ENCODE data around the gene ATPAF1.

ATPAF1 gene

DNA sequence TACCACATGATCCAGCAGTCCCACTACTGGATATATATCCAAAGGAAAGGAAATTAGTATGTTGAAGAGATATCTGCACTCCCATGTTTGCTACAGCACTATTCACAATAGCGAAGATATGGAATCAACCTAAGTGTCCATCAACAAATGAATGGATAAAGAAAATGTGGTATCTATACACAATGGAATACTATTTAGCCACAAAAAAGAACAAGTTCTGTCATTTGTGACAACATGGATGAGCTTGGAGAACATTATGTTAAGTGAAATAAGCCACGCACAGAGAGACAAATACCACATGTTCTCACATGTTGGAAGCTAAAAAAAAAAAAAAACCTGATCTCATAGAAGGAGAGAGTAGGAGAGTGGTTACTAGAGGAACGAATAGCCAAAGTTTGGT, 17.7 kb downstream of the ATPAF1 start:
- no peak for DNase-seq (ENCODE audit: low read depth)

GRCh38 chr1:46649764-46650163, 18.4 kb downstream of the ATPAF1 start:
- DNase-seq (ENCODE audit: low read depth), result no peak

DNA sequence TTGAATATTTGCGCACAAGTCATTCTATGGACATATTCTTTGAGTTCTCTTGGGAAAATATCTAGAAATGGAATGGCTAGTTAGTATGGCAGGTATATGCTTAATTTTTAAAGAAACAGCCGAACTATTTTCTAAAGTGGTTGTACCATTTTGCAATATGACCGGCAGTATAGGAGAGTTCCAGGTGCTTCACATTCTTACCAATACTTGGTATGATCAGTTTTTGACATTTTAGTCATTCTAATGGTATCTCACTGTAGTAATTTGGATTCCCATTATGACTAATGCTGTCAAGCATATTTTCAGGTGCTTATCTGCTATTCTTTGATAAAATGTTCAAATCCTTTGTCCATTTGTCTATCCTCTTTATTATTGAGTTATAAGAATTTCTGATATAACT, 20.6 kb downstream of the ATPAF1 start:
- no peak for DNase-seq (ENCODE audit: low read depth)

DNA sequence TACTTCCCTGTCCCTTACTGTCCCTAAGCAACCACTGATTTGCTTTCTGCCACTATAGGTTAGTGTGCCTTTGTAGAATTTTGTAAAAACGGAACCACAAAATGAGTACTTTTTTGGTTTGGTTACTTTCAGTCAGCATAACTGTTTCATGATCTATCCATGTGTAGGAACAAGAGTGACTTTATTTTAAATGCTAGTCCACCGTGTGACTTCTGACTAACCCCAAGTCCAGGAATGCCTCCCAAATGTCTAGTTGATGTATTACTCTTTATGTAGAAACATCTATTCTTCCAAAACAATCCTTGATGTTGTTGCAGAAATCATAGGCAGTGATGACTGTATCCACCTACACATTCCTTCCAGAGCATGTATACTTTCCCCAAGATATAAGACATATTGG, 21.3 kb downstream of the ATPAF1 start:
- no peak for DNase-seq (ENCODE audit: low read depth)

GRCh38 chr1:46646331-46646730, 21.8 kb downstream of the ATPAF1 start:
- DNase-seq (ENCODE audit: low read depth), result no peak

DNA sequence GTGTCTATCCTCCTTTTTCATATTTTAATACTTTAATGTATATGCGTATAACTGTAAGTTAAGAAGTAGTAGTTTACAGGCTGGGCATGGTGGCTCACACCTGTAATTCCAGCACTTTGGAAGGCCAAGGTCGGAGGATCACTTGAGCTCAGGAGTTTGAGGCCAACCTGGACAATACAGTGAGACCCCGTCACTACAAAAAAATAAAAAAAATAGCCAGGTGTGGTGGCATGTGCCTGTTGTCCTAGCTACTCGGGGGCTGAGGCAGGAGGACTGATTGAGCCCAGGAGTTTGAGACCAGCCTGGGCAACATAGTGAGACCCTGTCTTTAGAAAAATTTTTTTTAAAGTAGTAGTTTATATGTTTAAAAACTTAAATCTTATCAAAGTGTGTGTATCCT, 22.3 kb downstream of the ATPAF1 start:
- no peak for DNase-seq (ENCODE audit: low read depth)

DNA sequence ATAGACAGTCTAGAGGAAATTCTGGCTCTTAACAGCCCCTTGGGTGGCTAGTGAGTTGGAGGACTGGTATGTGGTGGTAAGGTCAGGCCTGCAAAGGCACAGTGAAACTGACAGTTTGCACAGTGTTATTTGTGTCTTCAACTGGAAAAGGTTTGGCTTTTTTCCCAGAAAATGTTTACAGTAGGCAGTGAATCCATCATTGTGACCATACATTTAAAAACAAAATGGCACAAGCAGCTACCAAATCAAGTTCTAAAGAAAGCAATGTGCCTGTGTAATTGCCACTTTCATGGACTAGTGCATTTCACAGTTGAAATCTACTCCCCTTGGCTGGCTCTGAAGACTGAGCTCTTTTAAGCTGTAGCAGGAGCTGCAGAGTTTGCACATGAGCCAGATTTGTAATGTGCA, 24.8 kb downstream of the ATPAF1 start:
- DNase-seq (ENCODE audit: low read depth), result no peak

DNA sequence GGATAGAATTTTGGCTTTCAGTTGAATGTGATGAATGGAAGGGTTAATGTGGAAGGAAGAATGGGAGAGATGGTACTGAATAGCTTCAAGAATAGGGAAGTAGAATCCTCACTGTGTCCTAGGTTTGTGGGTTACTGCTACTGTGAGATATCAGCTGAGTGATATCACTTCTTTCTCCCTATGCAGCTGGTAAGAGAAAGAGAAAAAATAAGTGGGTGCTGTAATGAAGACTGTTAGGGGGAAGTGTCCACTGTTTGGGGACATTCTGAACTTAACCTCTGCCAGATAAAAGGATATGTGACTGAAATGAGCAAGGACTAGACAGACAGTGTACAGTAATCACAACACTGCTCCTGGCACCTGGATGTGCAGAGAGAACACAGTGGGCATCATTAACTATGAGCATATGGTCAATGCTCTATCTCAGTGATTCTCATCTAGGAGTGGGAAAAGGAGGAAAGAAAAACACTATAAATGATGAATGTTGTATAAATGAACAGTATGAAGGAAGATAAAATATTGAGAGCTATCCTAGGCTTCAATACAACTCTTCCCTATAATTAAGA, 26.0 kb downstream of the ATPAF1 start:
- no peak for DNase-seq (ENCODE audit: low read depth)

DNA sequence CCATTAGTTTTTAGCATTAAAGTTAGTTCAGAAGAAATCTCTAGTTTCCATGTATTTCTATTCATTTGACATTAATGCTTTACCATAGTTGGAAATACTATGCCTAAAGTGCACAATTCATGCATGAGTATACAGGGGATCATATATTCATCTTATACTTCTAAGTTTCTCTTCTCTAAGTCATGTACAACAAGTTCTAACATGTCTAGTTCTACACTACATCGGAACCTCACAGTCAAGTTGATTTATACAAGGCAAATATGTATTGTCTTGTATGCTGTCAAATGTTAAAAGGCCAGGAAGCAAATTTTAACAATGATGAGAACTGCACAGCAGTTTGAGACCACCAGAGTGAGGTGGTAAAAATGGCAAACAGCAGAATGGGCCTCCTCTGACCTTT, 28.6 kb downstream of the ATPAF1 start:
- DNase-seq (ENCODE audit: low read depth), result no peak

GRCh38 chr1:46638921-46639320, 29.2 kb downstream of the ATPAF1 start:
- no peak for DNase-seq (ENCODE audit: low read depth)

DNA sequence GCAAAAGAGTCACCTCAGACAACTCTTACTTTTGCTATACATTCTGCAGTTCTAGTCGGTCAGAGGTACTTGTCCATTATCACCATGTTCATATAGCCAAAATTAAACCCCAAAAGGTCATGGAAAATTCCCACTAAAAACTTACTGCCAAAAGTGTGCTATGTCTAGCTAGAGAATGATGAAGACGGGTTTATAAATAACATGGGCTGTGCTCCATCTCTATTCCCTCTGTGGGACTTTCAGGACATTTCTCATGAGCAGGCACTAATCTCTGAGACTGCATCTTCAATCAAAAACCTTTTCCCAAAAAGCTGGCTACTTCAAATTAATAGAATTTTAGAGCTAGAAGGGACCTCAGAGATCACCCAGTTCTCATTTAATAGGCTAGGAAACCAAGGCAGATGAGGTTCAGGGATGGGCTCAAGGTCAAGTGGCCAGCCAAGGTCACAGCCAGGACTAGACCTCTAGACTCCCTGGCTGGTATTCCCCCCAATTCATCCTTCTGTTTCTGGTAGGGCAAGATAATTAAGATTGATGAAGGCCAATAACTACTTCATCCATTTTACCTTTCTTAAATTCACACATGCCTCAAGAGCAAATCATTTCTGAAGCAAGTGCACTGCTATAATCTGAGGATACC, 30.6 kb downstream of the ATPAF1 start:
- DNase-seq (ENCODE audit: low read depth), result no peak

- no peak for DNase-seq (ENCODE audit: low read depth)
These were observed 33.0 kb downstream of the ATPAF1 start for GRCh38 chr1:46635205-46635604.

DNA sequence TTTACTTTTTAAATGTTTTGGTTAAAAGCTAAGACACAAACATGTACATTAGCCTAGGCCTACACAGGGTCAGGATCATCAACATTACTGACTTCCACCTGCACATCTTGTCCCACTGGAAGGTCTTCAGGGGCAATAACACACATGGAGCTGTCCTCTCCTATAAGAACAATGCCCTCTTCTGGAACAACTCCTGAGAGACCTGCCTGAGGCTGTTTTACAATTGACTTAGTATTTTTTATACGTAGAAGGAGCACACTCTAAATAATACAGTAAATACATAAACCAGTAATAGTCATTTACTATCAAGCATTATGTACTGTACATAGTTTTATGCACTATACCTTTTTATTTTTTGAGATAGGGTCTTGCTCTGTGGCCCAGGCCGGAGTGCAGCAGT, 37.4 kb downstream of the ATPAF1 start:
- DNase-seq (ENCODE audit: low read depth), result no peak

DNA sequence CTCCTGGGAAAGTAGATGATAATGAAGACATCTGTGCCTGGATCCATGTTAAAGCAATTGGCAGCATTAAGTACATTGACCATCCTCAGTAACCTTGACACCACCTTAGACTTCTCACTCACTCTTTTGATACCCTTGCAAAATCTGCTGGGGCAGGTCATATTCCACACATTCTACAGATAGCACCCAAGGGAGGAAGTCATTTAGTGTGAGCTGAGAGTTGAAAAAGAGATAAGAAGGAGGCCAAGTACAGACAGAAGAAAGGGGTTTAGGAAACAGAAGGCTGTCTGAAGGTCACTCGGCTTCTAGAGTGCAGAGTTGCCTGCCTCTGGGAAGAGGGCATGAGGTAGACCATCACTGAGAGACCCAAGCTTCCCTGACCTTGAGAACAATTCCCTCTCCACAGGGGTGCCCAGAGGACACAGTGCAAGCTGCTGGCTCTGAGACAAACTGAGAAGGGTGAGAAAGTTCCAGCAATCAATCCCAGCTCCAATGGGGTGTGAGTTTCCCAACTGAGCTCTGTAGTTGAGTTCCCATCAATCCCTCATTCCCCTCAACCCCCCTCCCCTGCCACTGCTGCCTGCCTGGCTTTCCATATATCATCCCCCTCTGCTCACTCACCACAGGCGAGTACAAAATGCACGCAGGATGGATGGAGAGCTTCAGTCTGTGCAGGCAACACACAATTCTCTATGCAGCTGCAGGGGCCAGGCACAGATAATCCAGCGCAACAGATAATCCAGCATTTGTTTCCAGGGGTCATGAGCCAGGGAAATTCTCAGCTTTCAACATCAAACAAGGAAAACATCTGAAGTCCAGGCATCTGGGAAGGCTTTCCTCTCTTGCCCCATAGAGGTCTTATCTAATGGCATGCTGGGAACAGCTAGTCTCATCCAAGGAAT, 44.2 kb downstream of the ATPAF1 start:
- no peak for DNase-seq (ENCODE audit: low read depth)

- DNase-seq (ENCODE audit: low read depth), result no peak
These were observed 45.8 kb downstream of the ATPAF1 start for GRCh38 chr1:46622344-46622743.

DNA sequence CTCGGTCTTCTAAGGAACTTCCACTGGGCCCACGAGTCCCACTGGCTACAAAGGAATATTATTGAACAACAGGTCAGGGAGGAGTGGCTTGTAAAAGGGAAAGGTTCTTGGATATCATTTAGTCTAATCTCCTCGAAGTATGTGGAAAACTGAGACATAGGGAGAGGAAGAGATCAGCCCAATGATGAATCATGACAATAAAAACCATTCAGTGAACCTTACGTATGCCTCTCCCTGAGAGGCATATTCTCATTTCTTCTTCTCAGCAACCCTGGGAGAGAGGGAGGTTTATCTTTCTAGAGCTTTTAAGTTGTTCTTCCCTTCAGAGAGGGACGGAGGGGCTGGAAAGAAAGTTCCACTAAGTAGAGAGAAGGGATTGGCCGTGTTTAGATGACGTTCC, 46.2 kb downstream of the ATPAF1 start:
- DNase-seq (ENCODE audit: low read depth), result no peak

DNA sequence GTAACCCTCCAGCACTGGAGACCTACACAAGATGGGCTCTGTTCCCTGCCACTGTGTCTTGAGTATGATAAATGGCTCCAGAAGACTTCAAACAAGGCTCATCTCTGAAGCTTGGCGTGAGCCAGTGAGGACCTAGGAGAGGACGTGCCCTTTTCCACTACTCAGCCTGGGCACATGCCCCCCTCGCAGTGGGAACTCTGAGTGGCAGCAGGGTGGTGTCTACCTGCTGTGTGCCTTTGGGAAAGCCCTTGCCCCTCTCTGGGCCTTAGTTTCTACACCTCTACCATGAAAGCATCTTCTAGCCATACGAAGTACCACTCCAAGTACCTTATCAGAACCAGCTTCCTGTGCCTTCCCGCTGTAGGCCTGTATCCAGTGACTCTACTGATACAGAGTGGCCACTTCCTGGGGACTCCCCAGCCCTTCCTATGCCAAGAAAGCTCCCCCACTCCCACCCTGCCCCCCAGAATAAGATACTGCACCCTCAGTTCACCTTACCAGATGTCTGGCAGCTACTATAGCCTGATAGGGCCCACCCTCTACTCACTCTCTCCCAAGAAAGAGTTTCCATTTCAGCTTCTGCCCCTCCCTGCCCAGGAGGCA, 48.4 kb downstream of the ATPAF1 start:
- no peak for DNase-seq (ENCODE audit: low read depth)

GRCh38 chr1:46618754-46619415, 49.3 kb downstream of the ATPAF1 start:
- no peak for DNase-seq (ENCODE audit: low read depth)

GRCh38 chr1:46617833-46618232, 50.3 kb downstream of the ATPAF1 start:
- no peak for DNase-seq (ENCODE audit: low read depth)

DNA sequence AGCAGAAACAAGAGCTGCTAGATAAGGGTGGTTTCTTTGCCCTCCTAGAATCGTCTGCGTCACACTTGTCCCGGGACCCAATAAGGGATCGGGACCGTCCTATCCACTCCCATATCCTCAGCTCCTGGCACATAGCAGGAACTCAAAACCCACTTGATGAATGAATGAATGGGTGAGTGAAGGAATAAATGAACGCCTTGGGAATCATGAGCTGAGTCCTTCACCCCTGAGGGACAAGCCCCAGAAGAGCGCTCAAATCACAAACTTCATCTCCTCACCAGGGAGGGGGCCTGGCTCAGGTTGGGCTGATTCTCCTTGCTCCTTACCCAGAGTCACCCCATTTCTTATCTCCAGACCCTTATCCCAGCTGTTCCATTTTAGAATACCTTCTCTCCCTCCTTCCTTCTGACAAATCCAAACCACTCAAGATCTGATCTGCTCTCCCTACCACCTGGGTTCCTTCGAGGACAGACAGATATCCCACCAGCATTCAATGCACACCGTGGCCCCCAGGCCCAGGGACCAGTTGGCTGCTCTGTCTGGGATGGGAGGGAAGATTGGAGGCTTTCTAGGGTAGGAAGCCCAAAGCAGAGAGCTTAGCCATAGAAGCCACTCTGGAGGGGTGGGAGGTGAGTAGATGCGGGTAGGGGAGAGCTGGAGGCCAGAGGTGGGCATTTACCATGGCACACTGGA, 50.9 kb downstream of the ATPAF1 start:
- DNase-seq (ENCODE audit: low read depth), result no peak

DNA sequence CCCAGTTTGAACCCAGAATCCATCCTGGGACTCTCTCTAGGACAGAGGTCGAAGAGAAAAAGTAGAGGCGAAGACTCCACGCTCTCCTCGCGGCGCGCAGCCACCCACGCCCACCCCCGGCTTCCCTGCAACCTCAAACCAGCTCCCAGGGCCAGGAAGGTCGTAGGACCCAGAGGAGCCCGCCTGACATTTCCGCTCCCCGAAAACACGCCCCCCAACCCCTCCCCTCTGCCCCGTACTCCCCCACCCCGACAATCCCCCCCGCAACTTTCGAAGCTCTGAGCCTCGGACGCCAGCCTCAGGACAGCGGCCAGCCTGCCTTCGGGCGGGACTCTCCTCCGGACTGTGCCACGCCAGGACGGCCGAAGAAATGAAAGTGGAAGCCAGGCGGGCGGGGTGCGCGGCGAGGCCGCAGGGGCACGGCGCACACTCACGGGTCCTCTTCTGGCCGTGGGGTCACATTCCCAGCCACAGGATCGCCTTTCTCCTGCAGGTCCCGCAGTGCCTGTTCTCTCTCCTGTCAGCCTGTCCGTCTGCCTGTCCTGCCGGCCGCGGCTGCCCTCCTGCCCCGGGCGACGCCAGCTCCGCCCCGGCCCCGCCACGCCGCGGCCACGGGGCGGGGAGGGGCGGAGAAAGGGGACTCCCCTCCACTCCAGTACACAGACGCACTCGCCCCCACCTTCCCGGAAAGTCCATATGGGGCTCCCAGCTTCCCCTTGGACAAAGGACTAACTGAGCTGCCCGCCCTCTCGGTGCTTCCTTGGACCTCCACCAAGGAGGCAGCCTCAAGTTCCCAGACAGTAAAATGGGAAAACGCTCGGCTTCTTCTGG, 51.7 kb downstream of the ATPAF1 start, which contains the start of gene MOB3C:
Gene MOB3C, minus strand, starts transcription at position 535 of the 831 bp plus-strand sequence. CDS start 3,490 bp downstream, outside the sequence.
- peak; percentile 58 for DNase-seq (ENCODE audit: low read depth)

Measured in activated T-helper 9 cell treated with anti-CD3 and anti-CD28 coated beads, Interleukin-2, amount 50 U/mL, for 16 hours (primary cell).